Left colon (tissue), 2 donors: ENCODE results near the gene CHST13. TPM values are rescaled to one million over a fixed set of nuclear protein-coding genes. Genes with fewer than 3 reads are reported as not detected.

Experiments used
- ATAC-seq: fragments of 200-7000 bp; cut with Tn5 transposase; one replicate; pipeline ENCODE4 v1.9.1; 2020; ENCODE audit warnings: mild to moderate bottlenecking, moderate library complexity
- DNase-seq, 2 donors: peaks; one replicate each; pipeline ENCODE4 v3.0.0-alpha.2; 2020
- intact Hi-C, 2 donors: fragments of 100-400 bp; cut with DNase I in 1 of 2; cut with micrococcal nuclease in 1 of 2; formaldehyde crosslinking; loops; one replicate each; pipeline versions ENCODE4 v1.11.2 to v1.14.0; 2022; cut with DNase I, micrococcal nuclease
- total RNA-seq, 2 donors: library from RNA; stranded (reverse); fragmentation: NEBNext Ultra II Directional; extraction: Animal tissue kit (Norgen Biotek cat#: 25700); gene quantifications; one replicate each; pipeline ENCODE4 v1.2.1, GENCODE V29; 2021
- donor health status: DM: no; HTN: no; CAD: no.
- donor health status: DM: yes; HTN: yes; CAD: no.

The CHST13 gene
- total RNA-seq, 2 donors from 2014 or later: 1.8 to 4.3 TPM

- intact Hi-C loops: no loop called here
- ATAC-seq (no peak), DNase-seq (no peak)
Measured at GRCh38 chr3:126501736-126502135, 22.2 kb upstream of the CHST13 start.

- intact Hi-C loops: no loop called here
- DNase-seq: no peak
- no peak for ATAC-seq
Measured at GRCh38 chr3:126502656-126503055, 21.3 kb upstream of the CHST13 start.

GRCh38 chr3:126503701-126504100, 20.3 kb upstream of the CHST13 start:
- DNase-seq (no peak), ATAC-seq (no peak)
- intact Hi-C loops: no loop called here

GRCh38 chr3:126507886-126508285, 16.1 kb upstream of the CHST13 start:
- DNase-seq (no peak), ATAC-seq (no peak)
- intact Hi-C loops: no loop called here

GRCh38 chr3:126508564-126508964, 15.4 kb upstream of the CHST13 start:
- ATAC-seq (no peak), DNase-seq (no peak)
- intact Hi-C loops: no loop called here

- intact Hi-C loops: no loop called here
- DNase-seq: no peak
- no peak for ATAC-seq
Measured at GRCh38 chr3:126509597-126510307, 14.2 kb upstream of the CHST13 start.

- no peak for DNase-seq
- intact Hi-C loops: no loop called here
- ATAC-seq: no peak
Measured at GRCh38 chr3:126510308-126510910, 13.5 kb upstream of the CHST13 start.

- DNase-seq (no peak), ATAC-seq (no peak)
- intact Hi-C loops: no loop called here
Measured at GRCh38 chr3:126511291-126511690, 12.7 kb upstream of the CHST13 start.

- no peak for DNase-seq
- no peak for ATAC-seq
- intact Hi-C loops: no loop called here
Measured at GRCh38 chr3:126512026-126512425, 11.9 kb upstream of the CHST13 start.

- intact Hi-C loops: no loop called here
- ATAC-seq: no peak
- DNase-seq: no peak
Measured at GRCh38 chr3:126512916-126513650, 10.9 kb upstream of the CHST13 start.

GRCh38 chr3:126514161-126514560, 9.8 kb upstream of the CHST13 start:
- ATAC-seq (no peak), DNase-seq (no peak)
- intact Hi-C loops: no loop called here

- ATAC-seq: no peak
- DNase-seq: no peak
- intact Hi-C loops: no loop called here
Measured at GRCh38 chr3:126515066-126515706, 8.8 kb upstream of the CHST13 start.

GRCh38 chr3:126516152-126516935, 7.6 kb upstream of the CHST13 start:
- intact Hi-C loops: no loop called here
- no peak for DNase-seq
- no peak for ATAC-seq

GRCh38 chr3:126516936-126517290, 7.0 kb upstream of the CHST13 start:
- ATAC-seq: no peak
- no peak for DNase-seq
- intact Hi-C loops: no loop called here

GRCh38 chr3:126517291-126517951, 6.5 kb upstream of the CHST13 start, which contains the start of gene UROC1:
TSS of gene UROC1 (minus strand) at chr3:126517773. CDS start at chr3:126517719, 54 bp downstream.
- DNase-seq (no peak), ATAC-seq (no peak)
- intact Hi-C loops: no loop called here

GRCh38 chr3:126517986-126518778, 5.8 kb upstream of the CHST13 start:
- ATAC-seq (no peak), DNase-seq (no peak)
- intact Hi-C loops: no loop called here

- intact Hi-C loops: no loop called here
- ATAC-seq: no peak
- no peak for DNase-seq
Measured at GRCh38 chr3:126518779-126519177, 5.2 kb upstream of the CHST13 start.
